Cardiac fibroblast (primary cell): Measurements from ENCODE around the gene SH3RF3.
A peak's percentile ranks its signal among the peaks of the same experiment; 100 is the strongest.

Source experiments
- DNase-seq, 2 donors: peaks; one replicate each; pipeline versions ENCODE4 v3.0.0 to v3.0.0-alpha.2; 2010; ENCODE audit warnings: low read depth in 2 of 2
- H3K4me3 ChIP-seq, 2 donors: replicated peaks in 1 of 2; 1 replicate in 1 of 2; 2 replicates in 1 of 2; pipeline ENCODE4 v1.5.1; 2011; ENCODE audit warnings: low read depth in 2 of 2, low read length in 2 of 2, mild to moderate bottlenecking in 2 of 2, moderate library complexity in 1 of 2
- CTCF ChIP-seq: IDR thresholded peaks from one replicate; pipeline ENCODE4 v1.5.1; 2011; ENCODE audit warnings: low read depth, mild to moderate bottlenecking, low read length, inconsistent platforms

SH3RF3 gene

DNA sequence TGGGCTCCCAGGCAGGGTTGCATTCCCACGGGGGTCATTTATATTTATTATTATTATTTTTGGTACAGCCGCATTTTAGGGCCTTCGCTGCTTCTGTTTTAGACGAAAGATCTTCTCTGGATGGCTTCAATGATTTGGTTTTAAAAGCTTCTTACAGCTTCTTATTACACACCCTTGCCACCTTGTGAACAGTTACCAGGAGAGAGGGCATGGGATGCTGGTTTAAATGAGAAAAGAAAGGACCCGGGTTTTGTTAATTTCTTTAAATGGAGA is 1.7 kb downstream of the SH3RF3 start:
- no peak for DNase-seq
- peak overlapping the region; percentile 59 to 77 for H3K4me3 ChIP-seq
- no peak for TF ChIP-seq CTCF

GRCh38 chr2:109131777-109132176 is 2.8 kb downstream of the SH3RF3 start:
- no peak for TF ChIP-seq CTCF
- no peak overlapping the region for H3K4me3 ChIP-seq
- peak in 1 of 2 donors; percentile 2 for DNase-seq

GRCh38 chr2:109132626-109133025 is 3.6 kb downstream of the SH3RF3 start:
- no peak for TF ChIP-seq CTCF
- no peak overlapping the region for H3K4me3 ChIP-seq
- DNase-seq = no peak

DNA sequence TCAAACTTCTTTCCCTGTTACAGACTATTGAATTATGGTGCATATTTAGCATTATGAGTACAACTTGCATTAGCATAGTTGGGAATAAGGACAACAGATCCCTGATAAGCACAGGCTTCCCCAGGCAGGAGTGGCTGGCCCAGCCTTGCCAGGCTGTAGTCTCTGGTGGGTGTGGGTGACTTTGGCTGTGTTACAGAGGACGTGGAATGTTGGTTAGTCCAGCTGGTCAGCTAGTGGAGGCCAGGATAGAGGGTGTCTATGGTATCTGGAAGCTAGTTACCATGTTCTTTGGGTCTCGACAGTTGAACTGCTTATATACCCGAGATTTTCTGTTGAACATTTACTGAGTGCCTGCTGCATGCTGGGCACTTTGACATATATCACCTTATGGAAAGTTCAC is 4.7 kb downstream of the SH3RF3 start:
- TF ChIP-seq CTCF = no peak
- DNase-seq = no peak
- no peak overlapping the region for H3K4me3 ChIP-seq

GRCh38 chr2:109134741-109135358 is 5.8 kb downstream of the SH3RF3 start:
- H3K4me3 ChIP-seq = no peak overlapping the region
- DNase-seq = no peak
- no peak for TF ChIP-seq CTCF

- no peak for TF ChIP-seq CTCF
- peak overlapping the region in 1 of 2 donors; percentile 1 for H3K4me3 ChIP-seq
- peak; percentile 38 to 51 for DNase-seq
These were observed 6.6 kb downstream of the SH3RF3 start for GRCh38 chr2:109135359-109136197.
